Measurements from ENCODE around the gene CEP250.
A peak's percentile ranks its signal among the peaks of the same experiment; 100 is the strongest.

The CEP250 gene

GRCh38 chr20:35487479-35487878 is 32.1 kb downstream of the CEP250 start:
- TF ChIP-seq CTCF (IDR thresholded peaks at IDR 0.05; ENCODE audit: extremely low read depth, missing control alignments): no peak
- no peak for DNase-seq (ENCODE audit: low spot score)

DNA sequence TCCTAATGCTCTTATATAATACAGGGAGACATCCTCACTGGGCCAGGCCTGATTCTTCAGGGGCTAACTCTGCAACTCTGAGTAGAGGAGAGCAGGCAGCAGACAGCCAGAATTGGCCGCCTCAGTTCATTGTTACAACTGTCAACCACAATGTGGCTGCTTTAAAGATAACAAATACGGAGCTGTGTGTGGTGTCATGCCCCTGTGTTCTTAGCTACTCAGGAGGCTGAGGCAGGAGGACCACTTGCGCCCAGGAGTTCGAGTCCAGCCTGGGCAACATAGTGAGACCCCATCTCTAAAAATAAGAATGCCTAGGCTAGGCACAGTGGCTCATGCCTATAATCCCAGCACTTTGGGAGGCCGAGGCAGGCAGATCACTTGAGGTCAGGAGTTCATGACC is 34.3 kb downstream of the CEP250 start:
- no peak for DNase-seq (ENCODE audit: low spot score)
- TF ChIP-seq CTCF (IDR thresholded peaks at IDR 0.05; ENCODE audit: extremely low read depth, missing control alignments): no peak

GRCh38 chr20:35490736-35491181 is 35.4 kb downstream of the CEP250 start:
- DNase-seq (ENCODE audit: low spot score): peak; percentile 86
- TF ChIP-seq CTCF (IDR thresholded peaks at IDR 0.05; ENCODE audit: extremely low read depth, missing control alignments): no peak

DNA sequence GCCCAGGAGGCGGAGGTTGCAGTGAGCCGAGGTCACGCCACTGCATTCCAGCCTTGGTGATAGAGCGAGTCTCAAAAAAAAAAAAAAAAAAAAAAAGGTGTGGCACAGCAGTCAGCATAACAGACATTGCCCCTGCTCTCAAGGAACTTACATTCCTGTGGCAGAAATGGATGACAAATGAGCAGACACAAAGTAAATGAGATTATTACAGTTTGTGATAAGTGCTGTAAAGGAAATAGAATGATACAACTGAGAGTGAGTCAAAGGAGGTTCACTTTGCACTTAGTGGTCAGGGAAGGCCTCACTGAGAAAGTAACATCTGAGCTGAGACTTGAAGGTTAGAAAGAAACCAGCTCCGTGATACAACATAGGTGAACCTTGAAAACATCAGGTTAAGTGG is 36.4 kb downstream of the CEP250 start:
- no peak for TF ChIP-seq CTCF (IDR thresholded peaks at IDR 0.05; ENCODE audit: extremely low read depth, missing control alignments)
- DNase-seq (ENCODE audit: low spot score): no peak

DNA sequence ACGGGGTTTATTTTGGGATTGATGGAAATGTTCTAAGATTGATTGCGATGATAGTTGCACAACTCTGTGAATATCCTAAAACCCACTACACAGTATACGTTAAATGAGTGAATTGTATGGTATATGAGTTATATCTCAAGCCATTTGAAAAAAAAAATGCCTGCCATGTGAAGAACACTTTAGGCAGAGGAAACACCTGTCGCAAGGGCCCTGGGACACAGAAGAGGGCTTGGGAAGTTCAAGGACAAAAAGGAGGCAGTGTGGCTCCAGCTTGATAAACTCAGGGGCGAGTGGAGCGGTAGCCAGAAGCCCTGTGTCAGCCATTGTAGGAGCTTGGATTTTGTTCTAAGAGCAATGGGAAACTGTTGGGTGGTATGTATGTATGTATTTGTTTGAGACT is 37.0 kb downstream of the CEP250 start:
- no peak for DNase-seq (ENCODE audit: low spot score)
- no peak for TF ChIP-seq CTCF (IDR thresholded peaks at IDR 0.05; ENCODE audit: extremely low read depth, missing control alignments)

DNA sequence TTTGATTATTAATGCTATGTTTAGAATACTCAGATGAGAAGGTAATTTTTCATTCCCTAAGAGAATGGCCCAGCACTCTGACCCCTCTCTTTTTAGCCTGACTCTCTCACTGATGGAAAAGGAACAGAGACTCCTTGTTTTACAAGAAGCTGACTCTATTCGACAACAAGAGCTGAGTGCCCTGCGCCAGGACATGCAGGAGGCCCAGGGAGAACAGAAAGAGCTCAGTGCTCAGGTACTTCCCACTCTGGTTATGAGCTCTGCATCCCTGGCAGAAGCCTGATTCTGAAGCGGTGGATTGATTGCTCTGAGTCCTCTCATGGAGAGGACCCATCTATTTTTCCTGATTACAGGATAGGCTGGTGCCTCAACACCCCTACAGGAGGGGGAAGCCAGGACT is 41.1 kb downstream of the CEP250 start:
- no peak for TF ChIP-seq CTCF (IDR thresholded peaks at IDR 0.05; ENCODE audit: extremely low read depth, missing control alignments)
- no peak for DNase-seq (ENCODE audit: low spot score)

DNA sequence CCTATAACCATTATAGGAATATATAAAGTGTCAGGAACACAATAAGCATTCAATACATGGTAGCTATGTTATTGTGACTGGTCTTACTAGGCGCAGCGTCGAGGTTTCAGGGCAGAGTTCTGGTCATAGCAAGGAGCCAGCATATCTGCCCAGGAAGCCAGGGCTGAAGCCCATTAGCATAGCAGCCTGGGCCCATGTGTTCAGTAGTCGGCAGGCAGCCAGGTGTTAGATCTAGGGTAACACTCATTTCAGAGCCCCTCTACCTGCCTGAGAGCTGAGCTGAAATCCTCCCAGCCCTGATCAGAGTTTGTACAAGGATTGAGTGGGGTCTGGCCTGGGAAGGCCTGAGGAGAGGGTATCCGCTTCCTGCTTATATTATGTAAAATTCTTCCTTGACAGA is 41.9 kb downstream of the CEP250 start:
- no peak for TF ChIP-seq CTCF (IDR thresholded peaks at IDR 0.05; ENCODE audit: extremely low read depth, missing control alignments)
- DNase-seq (ENCODE audit: low spot score): no peak
